NCI-H1417 treated with DMSO at 0.1 percent for 48 hours (cell line): Measurements from ENCODE around the gene RIMBP2.

Source experiments
- DNase-seq: peaks from one replicate; lab custom pipeline; 2025; lab: John Stamatoyannopoulos, UW

Gene RIMBP2

DNA sequence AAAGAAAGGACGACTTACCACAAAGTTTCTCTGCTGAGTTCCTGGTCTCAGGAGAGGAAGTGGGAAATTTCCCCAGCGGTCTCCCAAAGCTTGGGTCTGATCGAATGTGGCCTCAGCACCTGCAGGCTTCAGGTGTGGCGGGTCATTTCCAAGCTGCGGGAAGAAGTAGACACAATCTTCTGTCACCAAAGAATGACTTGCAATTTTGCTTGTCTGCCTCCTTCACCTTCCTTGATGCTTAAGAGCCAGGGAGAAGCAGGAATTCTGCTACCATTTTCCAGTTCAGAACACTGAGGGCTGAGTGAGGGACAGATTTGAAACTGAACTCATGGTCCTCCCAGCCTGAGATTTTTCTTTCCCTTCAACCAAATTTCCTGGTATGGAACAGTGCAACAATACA, 87.8 kb downstream of the RIMBP2 start:
- no peak for DNase-seq

DNA sequence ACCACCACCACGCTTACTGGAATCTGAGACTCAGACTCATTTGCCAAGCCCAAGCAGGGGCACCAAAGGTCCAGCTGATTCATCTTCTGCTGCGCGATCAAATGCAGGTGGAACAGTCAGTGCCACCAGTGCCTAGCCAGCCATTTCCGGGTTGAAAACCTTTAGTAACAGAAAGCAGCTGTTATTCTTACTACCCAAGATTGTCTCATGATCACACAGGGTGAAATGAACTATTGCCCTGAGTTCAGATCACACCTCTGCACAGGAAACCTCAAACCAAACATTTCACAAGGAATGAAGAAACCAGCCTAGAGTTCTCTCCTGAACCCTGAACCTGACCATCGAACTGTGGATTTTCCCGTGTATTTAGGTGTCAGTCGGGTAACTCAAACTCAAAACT, 88.9 kb downstream of the RIMBP2 start:
- no peak for DNase-seq

DNA sequence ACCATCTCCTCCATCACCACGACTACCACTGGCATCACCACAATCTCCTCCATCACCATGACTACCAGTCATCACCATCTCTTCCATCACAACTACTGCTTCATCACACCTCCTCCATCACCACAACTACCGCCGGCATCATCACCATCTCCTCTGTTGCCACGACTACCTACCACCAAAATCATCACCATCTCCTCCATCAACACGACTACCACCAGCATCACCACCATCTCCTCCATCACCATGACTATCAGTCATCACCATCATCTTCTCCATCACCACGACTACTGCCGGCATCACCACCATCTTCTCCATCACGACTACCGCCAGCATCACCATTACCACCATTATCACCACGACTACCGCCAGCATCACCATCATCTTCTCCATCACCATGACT, 89.5 kb downstream of the RIMBP2 start:
- DNase-seq = no peak

DNA sequence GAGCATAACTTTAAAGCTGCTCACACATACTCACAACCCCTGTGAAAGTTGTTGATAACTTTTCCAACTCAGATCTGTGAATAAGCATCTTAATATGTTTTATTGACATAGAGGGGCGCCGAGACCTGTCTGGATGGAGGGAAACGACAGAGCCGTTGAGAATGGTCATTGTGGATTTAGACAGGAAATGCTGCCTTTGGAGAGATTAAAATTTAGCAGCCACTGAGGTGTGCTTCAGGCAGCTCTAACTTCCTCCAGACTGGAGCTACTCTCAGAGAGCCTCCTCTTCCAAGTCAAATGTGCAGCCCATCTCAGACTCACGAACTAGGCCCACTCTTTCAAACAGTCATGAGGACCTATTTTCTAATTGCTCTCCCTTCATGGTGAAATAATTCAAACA, 90.9 kb downstream of the RIMBP2 start:
- DNase-seq = no peak

DNA sequence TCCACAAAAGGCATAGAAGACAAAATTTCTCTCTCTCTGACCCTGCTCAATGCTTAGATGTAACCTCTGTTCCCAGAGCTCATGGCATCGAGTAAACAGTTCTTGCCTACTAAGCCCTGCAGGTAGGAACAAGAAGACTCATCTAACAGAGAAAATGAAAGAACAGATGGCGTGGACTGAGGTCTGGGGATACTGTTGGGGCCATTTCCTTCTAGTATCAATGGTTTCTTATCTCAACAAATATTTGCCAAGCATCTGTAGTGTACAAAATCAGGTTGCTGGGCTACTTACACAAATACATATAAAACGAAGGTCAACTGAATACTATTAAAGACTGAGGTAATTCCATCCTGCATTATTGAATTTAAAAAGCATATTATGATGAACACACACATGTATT, 93.3 kb downstream of the RIMBP2 start:
- DNase-seq = no peak

DNA sequence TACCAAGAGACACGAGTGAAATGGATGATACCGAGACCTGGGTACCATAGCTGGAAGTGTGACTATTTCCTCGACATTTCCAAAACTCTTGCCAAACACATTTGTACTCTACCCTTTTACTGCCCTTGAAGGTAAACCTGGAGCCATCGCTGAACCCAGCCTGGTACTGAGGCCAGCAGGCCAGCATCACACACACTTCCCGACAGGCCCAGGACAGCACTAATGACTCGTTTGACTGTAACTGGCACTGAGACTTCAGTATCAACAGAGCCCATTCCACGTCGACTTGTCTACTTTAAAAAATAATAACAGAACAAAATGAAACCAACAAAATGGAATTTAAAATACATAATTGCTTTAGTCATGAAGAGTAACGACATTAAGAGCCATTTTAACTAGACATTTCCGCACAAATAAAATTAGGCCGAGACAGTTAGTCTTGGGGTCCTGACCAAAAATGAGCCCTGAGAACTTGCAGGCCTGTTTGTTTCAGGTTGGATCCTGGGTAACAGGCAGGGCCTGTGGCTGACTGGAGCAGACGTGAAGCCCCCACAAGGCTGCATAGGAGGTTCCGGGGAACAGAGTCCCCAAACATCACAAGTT, 94.3 kb downstream of the RIMBP2 start:
- no peak for DNase-seq

DNA sequence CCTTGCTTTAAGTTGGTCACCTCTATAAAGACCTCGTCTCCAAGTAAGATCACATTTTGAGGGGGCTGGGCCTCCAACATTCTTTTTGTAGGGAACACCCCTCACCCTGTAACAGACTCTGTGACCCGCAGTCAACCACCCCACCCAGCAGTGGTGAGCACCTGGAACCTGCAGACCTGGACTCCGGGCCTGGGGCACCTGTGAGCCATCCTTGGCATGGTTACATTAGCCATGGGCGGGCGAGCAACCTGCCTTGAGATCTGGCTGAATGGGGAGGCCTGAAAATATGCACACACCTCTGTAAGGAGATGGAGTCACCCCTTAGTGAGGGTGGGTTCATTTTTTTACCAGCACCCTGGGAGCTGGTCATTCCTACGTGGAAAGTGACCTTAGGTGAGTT, 95.3 kb downstream of the RIMBP2 start:
- no peak for DNase-seq

DNA sequence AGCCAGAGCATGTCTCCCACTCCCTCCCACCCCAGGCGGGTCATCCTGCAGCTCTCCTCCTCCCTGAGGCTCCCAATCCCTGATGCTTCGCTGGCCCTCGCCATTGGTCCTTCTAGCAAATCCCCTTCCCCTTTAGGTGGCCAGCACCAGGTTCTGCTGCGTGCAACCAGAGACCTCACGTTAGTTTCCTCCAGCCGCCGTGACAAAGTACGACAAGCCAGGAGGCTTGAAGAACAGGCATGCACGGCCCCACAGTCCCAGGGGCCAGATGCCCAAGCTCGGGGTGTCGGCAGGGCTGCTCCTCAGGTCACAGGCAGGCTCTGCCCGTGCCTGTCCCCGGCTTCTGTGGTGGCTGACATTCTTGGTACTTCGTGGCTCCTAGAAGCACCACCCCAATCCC, 95.8 kb downstream of the RIMBP2 start:
- no peak for DNase-seq

DNA sequence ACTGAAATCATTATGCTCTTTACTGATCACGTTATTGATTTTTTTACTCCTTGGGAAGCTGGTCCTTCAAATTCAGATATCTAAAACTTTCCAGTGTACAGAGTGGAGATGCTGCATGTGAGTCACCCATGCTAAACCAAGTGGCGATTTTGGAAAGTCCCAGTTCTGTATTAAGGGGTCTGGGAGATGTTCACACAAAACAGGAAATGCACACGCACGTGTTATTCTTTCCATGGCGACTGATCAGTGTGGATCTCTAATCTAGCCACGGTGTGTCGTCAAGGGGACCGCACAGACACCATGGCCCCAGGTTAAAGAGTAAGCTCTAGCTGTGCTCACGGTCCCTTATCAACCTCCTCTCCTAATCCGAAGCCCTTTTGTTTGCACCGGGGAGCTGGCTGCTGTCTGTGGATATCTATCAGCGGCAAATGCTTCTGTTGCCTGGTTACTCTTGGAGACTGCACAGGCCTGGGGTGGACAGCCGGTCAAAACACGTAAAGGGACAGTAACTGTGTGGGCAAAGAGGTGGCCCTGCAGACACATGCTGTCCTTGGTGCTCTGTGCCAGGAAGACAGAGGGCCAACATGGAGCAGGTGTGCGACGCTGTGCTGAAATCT, 96.6 kb downstream of the RIMBP2 start:
- no peak for DNase-seq

DNA sequence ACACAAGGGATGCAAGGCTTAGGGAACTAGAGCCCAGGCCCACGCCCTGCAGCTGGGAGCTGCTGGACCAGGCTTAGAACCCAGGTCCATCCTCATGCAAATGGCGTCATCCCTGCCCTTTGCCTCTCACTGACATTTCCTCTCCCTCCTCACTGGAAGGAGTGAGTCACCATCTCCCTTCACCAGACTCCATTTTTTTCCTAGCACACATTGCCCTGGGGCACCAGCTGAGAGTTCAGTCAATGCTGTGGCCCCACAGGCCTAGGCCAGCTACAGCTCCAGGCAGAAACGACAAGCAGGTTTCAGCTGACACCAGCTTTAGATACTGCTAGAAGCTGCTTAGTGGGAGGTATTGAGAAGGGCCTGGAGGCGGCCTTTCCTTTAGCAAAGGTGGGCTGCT, 98.9 kb downstream of the RIMBP2 start:
- no peak for DNase-seq

DNA sequence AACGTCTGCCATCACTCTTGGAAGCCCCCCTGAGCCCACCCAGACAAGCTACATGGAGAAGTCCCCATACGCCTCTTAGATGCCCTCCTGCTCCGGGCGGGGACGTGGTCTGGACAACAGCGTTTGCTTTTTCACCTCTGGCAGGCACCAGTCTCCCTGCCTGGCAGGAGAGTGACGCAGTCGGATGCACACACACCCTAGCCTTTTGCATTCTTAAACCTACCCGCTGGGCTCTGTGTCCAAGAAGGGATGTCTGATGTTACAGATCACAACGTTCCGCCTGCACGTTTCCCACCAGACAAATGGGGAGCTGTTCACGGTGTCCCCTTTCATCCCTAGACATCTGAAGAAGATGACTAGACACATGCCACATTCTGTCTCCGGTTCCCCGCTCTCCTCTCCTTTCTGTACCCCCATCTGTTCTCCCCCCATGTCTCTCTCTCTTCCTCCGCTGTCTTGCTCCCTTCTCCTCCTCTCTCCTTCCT, 100.2 kb downstream of the RIMBP2 start:
- DNase-seq = no peak

DNA sequence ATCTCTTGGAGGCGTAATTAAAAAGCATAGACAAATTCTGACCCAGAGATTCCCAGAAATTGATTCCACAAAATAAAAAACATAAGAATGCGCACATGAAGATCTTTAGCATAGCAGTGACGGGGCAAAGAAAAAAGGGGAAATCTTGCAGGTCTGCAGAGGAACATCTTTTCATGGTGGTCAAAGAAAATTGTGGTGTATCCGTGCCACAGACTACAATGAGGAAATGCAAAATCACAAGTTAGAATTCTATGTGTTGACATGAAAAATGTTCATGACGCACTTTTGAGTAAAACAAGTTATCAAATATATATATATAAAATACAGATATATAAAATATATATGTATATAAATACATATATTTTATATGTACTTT, 101.6 kb downstream of the RIMBP2 start:
- no peak for DNase-seq

DNA sequence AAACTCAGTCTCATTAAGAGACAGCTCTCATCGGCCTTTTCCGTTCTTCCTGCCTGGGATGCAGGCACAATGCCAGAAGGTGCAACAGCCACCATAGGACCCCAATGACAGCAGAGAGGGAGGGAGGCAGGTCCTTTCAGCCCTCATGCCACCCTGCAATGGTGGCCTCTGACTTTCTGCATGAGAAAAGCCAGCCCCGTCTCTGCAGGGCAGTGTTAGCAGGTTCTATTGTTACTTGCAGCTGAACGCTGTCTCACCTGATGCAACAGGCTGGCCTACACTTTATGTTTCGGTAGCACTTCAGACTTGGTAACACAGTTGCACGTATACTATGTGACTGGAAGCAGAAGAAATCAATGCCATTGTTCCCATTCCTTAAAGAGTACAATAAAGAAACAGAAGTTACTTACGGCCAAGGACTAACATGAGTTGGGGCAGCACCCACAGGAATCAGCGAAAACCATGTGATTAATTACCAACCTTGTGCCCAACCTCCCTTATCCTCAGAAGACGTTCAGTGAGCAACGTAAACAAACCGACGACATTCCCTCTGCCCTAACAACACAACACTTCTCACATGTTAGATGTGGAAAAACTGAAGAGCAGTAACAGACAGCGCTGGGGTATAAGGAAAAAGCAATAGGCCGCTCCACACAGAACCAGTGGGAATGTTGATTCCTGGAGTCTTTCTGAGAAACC, 102.1 kb downstream of the RIMBP2 start:
- DNase-seq = no peak

DNA sequence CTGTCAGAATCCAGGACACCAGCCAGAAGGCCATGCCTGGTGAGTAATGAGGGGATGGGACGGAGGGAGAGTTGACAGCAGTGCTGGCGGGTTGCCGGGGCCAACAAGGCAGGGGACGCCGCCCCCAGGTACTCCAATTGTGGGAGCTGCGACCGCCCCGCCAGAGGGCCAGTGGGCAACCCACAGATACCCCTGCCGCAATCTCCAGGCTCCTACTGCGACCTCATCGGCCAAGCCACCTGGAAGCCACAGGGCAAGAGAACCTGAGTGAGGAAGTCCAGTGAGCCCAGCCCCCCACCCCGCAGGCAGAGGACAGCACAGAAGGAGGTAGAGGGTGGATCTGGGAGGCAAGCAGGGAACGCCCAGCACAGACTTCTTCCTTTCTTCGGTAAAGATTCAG, 103.0 kb downstream of the RIMBP2 start:
- DNase-seq = no peak

DNA sequence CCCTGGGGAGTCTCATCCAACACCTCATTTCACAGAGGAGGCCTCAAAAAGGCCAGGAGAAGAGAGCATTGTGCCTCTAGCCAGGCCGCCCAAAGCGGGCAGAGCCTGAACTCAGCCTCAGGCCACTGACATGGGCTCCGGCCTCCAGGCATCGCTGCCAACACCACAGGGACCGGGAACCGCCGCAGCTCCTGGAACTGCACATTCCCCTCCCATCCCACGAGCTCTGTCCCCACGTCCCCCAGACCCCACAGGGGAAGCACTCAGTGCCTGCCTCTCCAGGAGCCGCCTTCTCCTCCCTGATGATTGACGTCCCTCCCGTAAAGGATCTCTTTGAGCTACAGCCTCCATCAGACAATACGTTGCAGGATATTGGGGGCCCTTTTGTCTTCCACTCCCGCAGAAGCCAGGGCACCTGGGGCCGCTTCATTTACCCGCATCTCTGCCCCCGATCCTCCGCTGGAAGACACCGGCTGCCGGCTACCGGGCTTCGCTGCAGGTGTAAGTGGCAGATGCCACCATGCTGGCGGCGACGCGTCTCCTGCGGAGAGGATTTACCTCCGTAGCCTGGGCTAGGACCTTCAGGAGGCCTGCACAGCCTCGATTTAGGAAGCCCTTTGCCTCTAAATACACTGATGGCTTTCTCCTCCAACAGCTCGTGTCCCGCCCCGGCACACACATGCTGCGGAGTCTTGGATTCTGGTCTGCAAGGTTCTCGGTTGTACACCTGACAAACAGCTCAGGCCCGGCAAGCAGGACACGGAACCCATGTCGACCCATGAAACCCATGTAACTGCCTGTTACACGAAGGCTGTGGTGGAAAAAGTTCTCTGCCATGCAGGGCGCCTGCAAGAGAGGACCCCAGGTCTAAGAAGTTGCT, 104.8 kb downstream of the RIMBP2 start:
- no peak for DNase-seq

DNA sequence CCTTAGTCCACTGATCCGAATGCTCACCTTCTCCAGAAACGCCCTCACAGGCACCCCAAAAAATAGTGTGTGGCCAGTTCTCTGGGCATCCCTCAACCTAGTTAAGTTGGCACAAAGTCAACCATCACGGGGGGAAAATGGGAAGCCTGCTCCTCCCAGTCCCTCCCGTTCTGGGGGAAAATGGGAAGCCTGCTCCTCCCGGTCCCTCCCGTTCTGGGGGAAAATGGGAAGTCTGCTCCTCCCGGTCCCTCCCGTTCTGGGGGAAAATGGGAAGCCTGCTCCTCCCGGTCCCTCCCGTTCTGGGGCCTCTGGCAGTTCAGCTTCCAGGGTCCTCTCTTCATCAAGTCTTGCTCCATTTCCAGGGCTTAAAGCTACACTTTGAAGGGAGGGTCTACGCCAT, 106.1 kb downstream of the RIMBP2 start:
- no peak for DNase-seq

DNA sequence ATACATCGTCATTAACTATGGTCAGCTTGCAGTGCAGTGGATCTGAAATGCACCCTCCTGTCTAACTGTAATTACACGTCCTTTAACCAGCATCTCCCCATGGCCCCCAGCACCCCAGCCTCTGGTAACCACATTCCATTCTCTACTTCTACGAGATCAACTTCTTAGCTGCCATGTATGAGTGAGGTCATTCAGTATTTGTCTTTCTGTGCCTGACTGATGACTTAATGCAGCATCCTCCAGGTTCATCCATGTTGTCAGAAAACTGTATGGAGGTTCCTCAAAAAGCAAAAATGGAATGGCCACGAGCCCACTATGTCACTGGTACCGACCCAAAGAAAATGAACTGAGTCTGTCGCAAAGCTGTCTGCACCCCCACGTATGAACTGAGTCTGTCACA, 107.3 kb downstream of the RIMBP2 start:
- no peak for DNase-seq

DNA sequence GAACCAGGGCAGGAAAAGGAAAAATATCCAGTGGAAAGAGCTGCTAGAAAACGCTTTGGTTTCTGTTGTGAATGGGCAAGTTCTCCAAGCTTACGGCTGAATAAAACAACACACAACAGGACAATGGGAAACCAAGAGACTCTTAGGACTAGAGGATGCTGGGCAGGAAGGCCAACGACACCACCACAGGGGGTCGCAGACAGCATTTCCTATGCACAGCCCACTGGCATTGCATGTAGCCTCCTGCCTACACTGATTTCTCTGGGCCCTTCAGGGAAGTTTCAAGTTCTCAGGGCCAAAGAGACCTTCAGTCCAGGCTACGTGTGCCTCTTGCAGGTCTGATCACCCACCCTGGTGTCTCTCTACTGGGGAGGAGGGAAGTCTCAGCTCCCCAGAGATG, 108.0 kb downstream of the RIMBP2 start:
- DNase-seq = no peak

DNA sequence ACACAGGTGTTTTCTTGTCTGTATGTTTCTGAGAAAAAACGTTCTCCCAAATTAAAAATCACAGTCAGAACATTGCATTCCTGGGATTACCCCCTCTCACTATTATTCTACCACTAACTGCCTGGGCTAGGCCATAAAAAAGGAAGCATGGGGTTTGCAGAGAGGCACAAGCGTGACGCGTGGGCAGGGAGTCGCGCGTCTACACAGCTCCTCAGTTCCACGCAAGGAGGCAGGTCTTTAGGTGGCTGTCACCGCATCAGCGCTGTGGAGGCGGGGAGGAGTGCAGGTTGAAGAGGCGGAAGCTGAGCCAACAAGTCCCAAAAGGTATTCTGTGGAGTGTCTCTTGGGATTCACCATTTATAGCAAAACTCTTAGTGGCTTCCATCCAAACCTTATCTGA, 109.9 kb downstream of the RIMBP2 start:
- no peak for DNase-seq

DNA sequence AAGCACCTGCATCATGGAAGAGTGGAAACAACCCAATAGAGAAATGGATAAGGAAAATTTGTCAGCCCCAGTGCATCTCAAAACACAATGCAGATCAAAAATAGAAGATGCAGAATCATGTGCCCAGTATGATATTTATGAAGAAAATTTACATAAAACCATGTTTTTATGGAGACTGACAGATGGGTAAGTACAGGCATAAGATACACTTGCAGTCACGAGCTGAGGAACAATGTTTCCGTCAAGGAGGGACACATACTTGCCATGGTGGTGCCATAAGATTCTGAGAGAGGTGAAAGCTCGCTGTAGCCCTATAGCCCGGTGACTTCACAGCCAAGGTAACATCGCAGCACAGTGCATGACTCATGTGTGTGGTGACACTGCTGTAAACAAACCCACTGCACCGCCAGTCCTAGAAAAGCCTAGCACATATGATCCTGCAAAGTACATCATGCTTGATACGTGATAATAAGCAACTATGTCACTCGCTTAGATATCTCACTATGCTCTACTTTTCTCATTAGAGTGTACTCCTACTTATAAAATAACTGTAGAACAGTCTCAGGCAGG, 112.6 kb downstream of the RIMBP2 start:
- DNase-seq = no peak

DNA sequence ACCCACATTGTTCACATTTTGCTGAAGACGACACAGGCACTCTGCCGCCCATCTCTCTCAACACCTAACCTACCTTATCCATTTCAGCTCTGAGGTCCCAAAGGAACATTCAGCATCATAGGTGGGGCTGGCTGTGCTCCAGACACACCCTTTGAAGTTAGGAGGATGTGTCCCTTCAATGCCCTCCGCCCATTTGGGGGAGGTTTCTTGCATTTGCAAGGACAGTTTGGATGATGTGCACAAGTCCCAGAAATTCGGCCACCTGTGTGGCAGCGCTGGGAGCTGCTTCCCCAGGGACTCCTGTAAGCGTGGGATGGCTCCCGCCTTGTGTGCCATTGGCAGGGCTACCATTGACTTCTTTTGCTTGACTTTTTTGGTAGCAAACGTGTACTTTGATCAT, 113.8 kb downstream of the RIMBP2 start:
- no peak for DNase-seq

DNA sequence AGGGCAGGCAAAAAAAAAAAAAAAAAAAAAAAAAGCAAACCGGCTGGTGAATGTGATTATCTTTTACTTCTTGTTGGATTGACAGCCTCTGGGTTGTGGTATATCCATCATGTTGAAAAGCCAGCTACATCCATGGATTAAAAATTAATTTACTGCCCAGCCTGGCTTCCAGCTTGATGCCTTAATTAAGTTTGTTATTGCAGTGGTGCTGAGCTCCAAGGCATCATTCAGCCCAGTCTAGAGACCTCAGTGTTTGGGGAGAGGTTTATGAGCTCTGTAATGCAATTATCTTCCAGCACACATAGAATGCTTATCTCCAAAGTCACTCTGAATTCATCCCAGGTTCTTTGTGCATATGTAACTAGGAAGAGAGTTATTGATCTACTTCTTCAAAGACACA, 114.8 kb downstream of the RIMBP2 start:
- no peak for DNase-seq
